ENCODE measurements around the gene LRRC7. TPM values are rescaled to one million over a fixed set of nuclear protein-coding genes. Genes with fewer than 3 reads are reported as not detected.
"Not testable (repeated sequence)": the region's sequence is repeated elsewhere in the genome, so short reads cannot be mapped to it uniquely, and the experiment has no call there.

LRRC7 gene
- total RNA-seq, 2 donors from 2014 or later = 0.12 to 1.0 TPM

DNA sequence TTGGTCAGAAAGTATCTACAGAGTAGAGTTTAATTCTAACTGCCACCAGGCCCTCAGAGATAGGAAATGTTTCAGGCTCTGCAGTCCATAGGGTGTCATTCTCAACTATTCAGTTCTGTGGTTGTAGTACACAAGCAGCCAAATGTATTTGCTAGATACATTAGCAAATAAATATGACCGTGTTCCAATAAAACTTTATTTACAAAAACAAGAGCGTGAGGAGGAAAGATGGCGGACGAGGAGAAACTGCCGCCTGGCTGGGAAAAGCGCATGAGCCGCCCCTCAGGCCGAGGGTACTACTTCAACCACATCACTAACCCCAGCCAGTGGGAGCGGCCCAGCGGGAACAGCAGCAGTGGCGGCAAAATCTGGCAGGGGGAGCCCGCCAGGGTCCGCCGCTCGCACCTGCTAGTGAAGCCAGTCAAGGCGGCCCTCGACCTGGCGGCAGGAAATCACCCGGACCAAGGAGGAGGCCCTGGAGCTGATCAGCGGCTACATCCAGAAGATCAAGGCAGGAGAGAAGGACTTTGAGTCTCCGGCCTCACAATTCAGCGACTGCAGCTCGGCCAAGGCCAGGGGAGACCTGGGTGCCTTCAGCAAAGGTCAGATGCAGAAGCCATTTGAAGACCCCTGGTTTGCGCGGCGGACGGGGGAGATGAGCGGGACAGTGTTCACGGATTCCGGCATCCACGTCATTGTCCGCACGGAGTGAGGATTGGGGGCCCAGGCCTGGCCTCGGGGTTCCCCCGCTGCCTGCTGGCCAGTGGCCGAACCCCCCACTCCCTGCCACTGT is 351.6 kb downstream of the LRRC7 start:
- DNase-seq (no peak), ATAC-seq (no peak)
- intact Hi-C loops (cut with DNase I, micrococcal nuclease) = no loop called here

DNA sequence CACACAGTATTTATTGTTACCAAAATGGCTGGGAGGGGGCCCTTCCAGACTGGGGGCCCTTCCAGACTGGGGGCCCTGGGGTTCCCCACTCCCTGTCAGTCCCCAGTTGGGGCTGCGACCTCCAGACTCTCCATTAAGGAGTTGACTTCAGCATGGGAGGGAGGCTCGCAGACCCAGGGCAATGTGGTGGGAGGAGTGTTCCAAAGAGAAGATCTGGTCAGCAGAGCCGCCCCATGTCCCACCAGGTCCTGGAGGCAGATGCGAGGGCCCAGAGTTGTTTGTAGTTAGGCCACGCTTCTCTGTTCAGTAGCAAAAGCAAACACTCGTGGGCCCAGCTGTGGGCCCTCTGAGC is 352.2 kb downstream of the LRRC7 start:
- no peak for ATAC-seq
- DNase-seq = no peak
- intact Hi-C loops (cut with DNase I, micrococcal nuclease) = no loop called here

DNA sequence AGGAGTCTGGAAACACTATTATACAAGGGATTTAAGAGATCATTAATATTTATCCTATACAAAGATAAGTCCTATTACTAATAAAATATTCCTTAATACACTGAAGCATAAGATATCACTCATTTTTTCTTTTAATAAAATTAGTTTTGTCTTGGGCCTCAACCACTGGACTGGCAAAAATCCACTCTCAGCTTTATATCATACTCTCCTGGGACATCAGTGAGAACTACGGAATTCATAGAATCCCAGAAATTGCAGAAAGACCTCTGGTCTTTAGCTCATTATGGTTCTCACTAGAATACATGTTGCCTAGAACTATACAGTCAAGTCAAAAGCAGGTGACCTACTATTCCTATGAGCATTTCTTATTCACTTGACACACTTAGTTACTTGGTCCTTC is 352.7 kb downstream of the LRRC7 start:
- DNase-seq = no peak
- intact Hi-C loops (cut with DNase I, micrococcal nuclease) = no loop called here
- no peak for ATAC-seq

DNA sequence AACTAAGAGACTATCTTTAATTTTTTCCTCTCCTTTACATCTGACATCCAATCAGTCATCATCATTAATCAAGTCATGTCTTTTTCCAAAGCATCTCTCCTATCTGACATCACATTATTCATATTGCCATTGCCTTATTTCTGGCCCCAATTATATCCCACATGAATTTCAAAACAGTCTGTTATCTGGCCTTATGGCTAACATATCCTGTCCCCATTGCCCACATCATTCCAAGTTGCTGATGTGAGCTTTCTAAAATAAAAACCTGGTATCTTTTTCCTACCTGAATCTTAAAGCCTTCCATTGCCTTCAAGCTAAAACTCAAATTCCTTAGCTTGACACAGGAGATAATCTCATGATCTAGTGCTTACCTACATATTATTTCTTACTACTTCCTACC is 353.8 kb downstream of the LRRC7 start:
- DNase-seq = no peak
- intact Hi-C loops (cut with DNase I, micrococcal nuclease) = no loop called here
- no peak for ATAC-seq

DNA sequence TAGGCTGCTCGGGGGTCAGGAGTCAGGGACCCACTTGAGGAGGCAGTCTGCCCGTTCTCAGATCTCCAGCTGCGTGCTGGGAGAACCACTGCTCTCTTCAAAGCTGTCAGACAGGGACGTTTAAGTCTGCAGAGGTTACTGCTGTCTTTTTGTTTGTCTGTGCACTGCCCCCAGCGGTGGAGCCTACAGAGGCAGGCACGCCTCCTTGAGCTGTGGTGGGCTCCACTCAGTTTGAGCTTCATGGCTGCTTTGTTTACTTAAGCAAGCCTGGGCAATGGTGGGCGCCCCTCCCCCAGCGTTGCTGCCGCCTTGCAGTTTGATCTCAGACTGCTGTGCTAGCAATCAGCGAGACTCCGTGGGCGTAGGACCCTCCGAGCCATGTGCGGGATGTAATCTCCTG is 360.5 kb downstream of the LRRC7 start:
- DNase-seq; intact Hi-C loops (cut with DNase I, micrococcal nuclease); ATAC-seq: not testable (repeated sequence)

DNA sequence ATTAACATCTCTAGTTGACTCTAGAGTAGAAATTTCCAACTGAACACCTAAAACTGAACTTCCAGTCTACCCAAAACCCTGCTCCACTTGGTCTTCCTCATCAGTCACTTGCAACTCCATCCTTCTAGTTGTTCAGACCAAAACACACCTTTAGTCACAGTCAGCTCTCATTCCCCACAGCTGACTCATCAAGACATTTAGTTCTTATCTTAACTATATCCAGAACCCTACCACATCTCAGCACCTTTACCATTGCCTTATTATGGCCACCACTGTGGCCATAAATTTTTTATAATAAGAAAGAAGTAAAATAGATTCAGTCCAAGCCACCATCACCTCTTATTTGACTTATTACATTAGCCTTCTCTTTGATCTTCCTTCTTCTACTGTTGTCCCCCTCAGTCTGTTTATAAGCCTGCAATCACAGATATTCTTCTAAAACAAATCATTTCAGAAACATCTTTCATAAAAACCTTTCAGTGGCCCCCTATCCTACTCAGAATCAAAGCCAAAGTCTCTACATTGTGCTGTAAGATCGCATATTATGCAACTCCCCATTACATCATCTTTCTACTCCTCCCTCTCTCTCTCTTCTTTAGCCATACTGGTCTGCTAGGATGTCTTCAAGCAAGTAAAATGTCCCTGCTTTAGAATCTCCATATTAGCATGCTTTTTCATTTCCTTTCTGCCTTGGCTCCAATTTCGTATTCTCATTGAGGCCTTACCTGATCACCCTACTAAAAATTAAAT is 361.8 kb downstream of the LRRC7 start:
- intact Hi-C loops (cut with DNase I, micrococcal nuclease) = no loop called here
- ATAC-seq (no peak), DNase-seq (no peak)

DNA sequence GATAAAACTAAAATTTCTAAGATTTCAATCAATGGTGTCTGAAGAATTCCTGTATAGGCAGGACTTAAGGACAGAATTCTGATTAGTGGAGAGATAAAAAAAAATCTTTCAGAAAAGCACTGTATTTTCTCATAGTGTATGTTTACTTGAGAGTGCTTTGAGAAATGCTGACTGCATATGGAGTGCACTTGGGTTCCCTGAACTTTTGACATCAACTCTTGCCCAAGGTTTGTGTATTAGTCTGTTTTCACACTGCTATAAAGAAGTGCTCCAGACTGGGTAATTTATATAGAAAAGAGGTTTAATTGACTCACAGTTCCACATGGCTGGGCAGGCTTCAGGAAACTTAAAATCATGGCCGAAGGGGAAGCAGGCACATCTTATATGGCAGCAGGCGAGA is 362.7 kb downstream of the LRRC7 start:
- DNase-seq = no peak
- no peak for ATAC-seq
- intact Hi-C loops (cut with DNase I, micrococcal nuclease) = no loop called here

DNA sequence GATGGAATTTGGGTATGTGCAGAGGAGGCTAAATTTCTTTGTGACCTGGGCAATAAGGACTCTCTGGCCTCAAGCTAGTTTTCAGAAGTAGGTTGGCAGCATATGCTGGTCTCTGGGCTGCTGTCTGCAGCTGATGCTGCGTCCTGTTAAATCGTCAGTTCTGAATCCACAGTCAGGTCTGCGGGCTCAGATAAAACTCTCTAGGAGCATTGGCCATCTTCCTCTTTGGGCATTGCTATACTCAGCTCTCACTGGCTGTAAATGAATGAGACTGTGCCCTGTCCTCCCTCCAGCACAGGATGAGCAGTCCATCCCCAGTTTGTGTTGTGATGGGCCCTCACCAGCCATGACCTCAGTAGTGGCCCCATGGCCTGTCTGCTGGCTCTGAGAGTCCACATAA is 365.0 kb downstream of the LRRC7 start:
- ATAC-seq = no peak
- intact Hi-C loops (cut with DNase I, micrococcal nuclease) = no loop called here
- DNase-seq = no peak

DNA sequence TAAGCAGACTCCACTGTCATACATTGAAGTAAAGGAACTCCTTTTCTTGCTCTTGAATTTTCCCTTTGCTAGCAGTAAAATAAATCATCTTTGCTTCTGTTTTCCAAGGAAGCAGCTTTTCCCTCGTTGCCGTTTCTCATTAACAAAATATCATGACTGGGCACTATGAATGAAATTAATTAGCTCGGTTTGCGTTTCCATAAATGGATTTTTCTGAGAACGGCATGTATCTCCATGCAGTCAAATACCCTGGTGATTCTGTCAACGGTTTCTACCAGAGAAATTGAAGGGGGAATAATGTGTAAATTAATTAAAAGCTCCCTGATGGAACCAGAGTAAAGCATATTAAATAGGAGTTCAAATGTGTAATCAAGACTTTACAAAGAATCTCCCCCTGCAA is 372.5 kb downstream of the LRRC7 start:
- ATAC-seq (no peak), DNase-seq (no peak)
- intact Hi-C loops (cut with DNase I, micrococcal nuclease) = no loop called here

DNA sequence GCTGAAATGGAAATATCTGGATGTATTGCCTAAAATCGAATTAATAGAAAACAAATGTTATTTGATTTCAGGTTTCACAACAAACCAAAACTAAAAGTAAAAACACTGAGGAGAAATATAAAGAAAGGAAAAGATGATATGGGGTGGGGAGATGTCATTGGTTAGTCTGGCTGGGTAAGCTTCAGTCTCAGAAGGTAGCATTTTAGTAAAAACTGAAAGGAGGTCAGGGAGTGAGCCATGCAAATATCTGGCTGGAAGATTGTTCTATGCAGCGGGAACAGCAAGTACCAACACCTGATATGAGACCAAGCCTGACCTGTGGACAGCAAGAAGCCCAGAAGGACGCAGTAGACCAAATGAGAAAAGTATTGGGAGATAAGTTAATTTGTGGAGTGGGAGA is 373.1 kb downstream of the LRRC7 start:
- DNase-seq (no peak), ATAC-seq (no peak)
- intact Hi-C loops (cut with DNase I, micrococcal nuclease) = no loop called here

DNA sequence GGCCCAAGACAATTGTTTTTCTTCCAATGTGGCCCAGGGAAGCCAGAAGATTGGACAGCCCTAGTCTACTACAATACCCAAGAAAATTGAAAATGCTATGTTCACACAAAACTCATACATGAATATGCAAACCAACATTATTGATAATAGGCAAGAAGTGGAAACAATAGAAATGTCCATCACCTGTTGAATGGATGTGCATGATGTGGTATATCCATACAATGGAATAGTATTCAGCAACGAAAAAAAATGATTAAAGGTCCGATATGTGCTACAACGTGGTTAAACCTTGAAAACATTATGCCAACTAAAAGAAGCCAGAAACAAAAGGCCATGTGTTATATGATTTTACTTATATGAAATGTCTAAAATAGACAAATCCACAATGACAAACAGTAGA is 375.3 kb downstream of the LRRC7 start:
- no peak for ATAC-seq
- DNase-seq = no peak
- intact Hi-C loops (cut with DNase I, micrococcal nuclease) = no loop called here

DNA sequence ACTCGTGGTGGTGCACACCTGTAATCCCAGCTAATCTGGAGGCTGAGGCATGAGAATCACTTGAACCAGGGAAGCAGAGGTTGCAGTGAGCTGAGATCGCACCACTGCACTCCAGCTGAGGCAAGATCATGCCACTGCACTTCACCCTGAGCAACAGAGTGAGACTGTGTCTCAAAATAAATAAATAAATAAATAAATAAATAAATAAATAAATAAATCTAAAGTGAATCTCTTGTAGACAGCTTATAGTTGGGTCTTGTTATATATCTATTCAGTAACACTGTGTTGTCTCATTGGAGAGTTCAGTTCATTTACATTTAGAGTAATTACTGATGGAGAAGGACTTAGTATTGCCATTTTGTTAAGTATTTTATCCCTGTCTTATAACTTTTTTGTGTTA is 379.2 kb downstream of the LRRC7 start:
- no peak for ATAC-seq
- DNase-seq = no peak
- intact Hi-C loops (cut with DNase I, micrococcal nuclease) = no loop called here

DNA sequence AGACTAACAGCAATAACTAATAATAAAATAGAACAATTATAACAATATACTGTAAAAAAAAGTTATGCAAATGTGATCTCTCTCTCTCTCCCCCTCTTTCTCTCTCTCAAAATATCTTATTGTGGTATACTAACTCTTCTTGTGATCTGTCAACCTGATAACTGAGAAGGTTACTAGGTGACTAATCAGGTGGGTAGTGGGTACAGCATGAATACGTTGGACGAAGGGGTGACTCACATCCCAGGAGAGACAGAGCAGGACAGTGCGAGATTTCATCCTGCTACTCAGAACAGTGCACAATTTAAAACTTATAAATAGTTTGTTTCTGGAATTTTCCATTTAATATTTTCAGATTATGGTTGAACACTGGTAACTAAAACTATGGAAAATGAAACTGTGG is 380.1 kb downstream of the LRRC7 start:
- DNase-seq = no peak
- no peak for ATAC-seq
- intact Hi-C loops (cut with DNase I, micrococcal nuclease) = no loop called here

DNA sequence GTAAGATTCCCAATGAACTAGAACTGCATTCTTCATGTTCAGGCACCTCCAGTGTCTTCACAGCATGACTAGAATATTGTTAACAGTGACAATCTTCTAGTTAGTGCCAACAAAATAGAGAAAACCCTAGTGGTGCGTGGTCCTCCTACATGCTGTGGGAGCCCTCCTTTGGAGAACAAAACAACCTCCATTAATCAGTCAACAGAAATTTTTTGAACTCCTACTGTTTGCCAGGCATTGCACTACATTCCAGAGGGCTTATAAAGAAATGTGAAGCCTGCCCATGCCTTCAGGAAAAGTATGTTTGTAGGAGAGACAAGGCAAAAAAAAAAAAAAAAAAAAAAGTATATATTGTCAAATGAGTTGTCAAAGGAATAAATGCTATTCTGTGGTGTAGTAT is 385.0 kb downstream of the LRRC7 start:
- no peak for ATAC-seq
- no peak for DNase-seq
- intact Hi-C loops (cut with DNase I, micrococcal nuclease) = no loop called here

DNA sequence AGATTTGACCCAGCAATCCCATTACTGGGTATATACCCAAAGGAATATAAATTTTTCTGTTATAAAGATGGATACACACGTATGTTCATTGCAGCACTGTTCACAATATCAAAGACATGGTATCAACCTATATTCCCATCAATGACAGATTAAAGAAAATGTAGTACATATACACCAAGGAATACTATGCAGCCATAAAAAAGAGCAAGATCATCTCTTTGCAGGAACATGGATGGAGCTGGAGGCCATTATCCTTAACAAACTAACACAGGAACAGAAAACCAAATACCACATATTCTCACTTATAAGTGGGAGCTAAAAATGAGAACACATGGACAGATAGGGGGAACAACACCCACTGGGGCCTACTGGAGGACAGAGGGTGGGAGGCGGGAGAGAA is 394.7 kb downstream of the LRRC7 start:
- DNase-seq; ATAC-seq; intact Hi-C loops (cut with DNase I, micrococcal nuclease): not testable (repeated sequence)

DNA sequence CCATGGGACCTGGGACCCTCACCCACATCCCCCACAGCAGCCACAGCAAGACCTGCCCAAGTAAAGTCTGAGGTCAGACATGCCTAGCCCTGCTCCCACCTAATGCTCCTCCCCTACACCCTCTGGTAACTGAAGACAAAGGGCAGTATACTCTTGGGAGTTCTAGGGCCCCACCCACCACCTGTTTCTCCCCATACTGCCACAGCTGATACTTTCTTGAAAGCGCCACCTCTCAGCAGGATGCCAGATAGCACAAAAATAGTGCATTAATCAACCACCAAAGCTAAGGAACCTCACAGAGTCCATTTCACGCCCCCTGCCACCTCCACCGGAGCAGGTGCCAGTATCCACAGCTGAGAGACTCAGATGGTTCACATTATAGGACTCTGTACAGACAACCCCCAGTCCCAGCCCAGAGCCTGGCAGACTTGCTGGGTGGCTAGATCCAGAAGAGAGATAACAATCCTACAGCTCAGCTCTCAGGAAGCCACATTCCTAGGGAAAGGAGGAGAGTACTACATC is 399.6 kb downstream of the LRRC7 start:
- intact Hi-C loops (cut with DNase I, micrococcal nuclease) = no loop called here
- DNase-seq = no peak

DNA sequence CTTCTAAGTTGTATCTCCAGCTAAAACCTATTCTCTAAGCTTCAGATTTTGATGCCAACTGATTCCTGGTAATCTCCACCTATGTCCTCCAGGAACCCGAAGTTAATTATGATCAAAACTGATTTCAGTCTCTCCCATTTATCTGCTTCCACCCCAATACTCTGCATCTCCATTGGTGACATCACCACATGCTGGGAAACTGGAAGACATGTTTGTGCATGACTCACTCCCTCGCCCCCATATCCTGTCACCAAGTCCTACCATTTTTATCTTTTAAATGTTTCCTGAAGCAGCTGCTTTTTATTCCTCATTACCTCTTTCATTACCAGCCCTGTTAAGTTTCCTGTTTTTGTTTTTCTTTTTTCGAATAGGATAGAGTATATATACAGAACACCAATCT is 409.2 kb downstream of the LRRC7 start:
- ATAC-seq (no peak), DNase-seq (no peak)
- intact Hi-C loops (cut with DNase I, micrococcal nuclease) = no loop called here

More for the DNA sequence above, 399.6 kb downstream of the LRRC7 start:
- ATAC-seq = no peak

DNA sequence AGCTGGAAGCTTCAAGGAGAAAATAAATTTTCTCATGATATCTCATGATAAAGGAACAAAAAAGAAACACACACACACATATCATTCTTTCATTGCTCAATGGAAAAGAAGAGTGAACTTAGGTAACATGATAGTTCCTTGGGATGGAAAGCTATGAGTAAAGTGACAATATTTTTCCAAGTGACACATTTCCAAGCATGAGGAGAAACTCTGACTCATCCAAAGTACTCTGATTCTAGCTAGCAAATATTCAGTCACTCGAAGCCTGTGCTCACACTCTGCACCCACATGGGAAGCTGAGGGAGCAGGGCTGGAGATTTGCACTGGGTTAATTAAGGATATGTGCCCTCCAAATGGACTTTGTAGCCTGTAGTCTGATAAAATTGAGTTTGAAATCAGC is 415.3 kb downstream of the LRRC7 start:
- DNase-seq (no peak), ATAC-seq (no peak)
- intact Hi-C loops (cut with DNase I, micrococcal nuclease) = no loop called here

DNA sequence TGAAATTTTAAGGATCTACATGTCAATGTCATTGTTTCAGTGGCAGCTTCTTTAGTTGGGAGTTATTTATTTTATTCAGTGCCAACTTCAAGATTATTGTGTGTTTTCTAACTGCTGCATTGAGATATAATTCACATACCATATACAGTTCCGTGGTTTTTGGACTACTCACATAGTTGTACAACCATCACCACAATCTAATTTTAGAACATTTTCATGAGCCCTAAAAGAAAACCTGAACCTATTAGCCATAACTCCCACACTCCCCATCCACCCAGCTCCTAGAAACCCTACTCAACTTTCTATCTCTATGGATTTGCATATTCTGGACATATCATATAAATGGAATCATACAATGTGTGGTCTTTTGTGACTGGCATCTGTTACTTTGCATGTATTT is 417.7 kb downstream of the LRRC7 start:
- ATAC-seq = no peak
- no peak for DNase-seq
- intact Hi-C loops (cut with DNase I, micrococcal nuclease) = no loop called here

DNA sequence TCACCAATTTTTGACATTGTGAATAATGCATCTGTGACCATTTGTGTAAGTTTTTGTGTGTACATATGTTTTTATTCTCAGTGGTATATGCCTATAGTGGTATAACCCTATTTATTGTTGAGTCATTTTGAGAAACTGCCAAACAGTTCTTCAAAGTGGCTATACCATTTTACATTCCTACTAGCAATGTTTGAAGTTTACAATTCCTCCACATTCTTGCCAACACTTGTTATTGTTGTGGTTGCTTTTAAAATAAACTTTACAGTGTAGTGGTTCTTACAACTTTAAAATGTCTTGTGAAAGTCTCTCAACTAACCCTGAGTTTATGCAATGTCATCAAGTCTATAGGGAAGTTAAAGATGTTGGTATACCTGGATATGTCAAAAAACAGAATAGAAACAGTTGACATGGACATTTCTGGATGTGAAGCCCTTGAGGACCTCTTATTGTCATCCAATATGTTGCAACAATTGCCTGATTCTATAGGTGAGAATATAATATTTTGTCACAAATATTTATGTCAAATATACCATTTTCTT is 418.2 kb downstream of the LRRC7 start:
- intact Hi-C loops (cut with DNase I, micrococcal nuclease) = no loop called here
- DNase-seq = no peak
- no peak for ATAC-seq
